Motor neuron (in vitro differentiated cells): ENCODE data around the gene AGO3. TPM values are rescaled to one million over a fixed set of nuclear protein-coding genes. Genes with fewer than 3 reads are reported as not detected.
A peak's percentile ranks its signal among the peaks of the same experiment; 100 is the strongest.

Experiments used
- ATAC-seq, 8 experiments: fragments of 200-7000 bp; cut with Tn5 transposase; replicated peaks in 6 of 8; 2 replicates each; pipeline ENCODE4 v1.8.0; 2021; ENCODE audit warnings: mild to moderate bottlenecking in 8 of 8, moderate library complexity in 8 of 8
- H3K27ac ChIP-seq, 2 donors: fragments of 250-450 bp; sonication (Bioruptor Pico); 2 replicates each; pipeline ENCODE4 v1.9.0; 2021; ENCODE audit warnings: antibody characterized with exemption in 2 of 2, mild to moderate bottlenecking in 2 of 2, moderate library complexity in 1 of 2
- H3K4me1 ChIP-seq, 2 donors: fragments of 250-450 bp; sonication (Bioruptor Pico); replicated peaks in 1 of 2; 2 replicates each; pipeline ENCODE4 v1.6.1; 2021; ENCODE audit warnings: antibody characterized with exemption in 2 of 2, mild to moderate bottlenecking in 2 of 2, moderate library complexity in 1 of 2
- H3K4me3 ChIP-seq, 5 donors: fragments of 250-450 bp; sonication (Bioruptor Pico); 2 replicates each; pipeline ENCODE4 v1.9.0; 2021; ENCODE audit warnings: antibody characterized with exemption in 5 of 5, mild to moderate bottlenecking in 5 of 5, moderate library complexity in 4 of 5
- WGBS, 10 experiments: fragments of 450-650 bp; shearing (Covaris generic); methylation state at CpG; one replicate each; pipeline ENCODE4 v1.0.0; 2022; 5-methylcytosine and 5-hydroxymethylcytosine counted together
- in situ Hi-C, 9 experiments: fragments of 400-800 bp; cut with MboI; loops; one replicate each; pipeline ENCODE4 v1.15.0; 2021; ENCODE audit warnings: low sequenced_read_pairs in 9 of 9, low pct_unique_long_range_greater_than_20kb in 2 of 9; ENCODE audit not compliant: unreplicated experiment in 9 of 9
- total RNA-seq, 8 experiments: library from RNA; unstranded; fragments of 300-600 nt; gene quantifications; 2 replicates each; pipeline versions ENCODE4 v1.2.3 to v1.2.4, GENCODE V29; 2022

AGO3 gene
- total RNA-seq, 8 experiments from 2014 or later: 10.5 to 35.0 (median 16.9) TPM

GRCh38 chr1:36031441-36031840, 100.5 kb downstream of the AGO3 start:
- 86 to 100% (median 94%) methylated on average over 1 to 2 of the region's 2 CpGs; no CpG with 5 or more reads in 1 of the 10 experiments for WGBS, 10 experiments
- no peak for ATAC-seq
- Histone ChIP-seq H3K27ac (no peak overlapping the region), H3K4me1 (no peaks in the 10 kb centered on the region), H3K4me3 (no peak overlapping the region)
- in situ Hi-C loops: no loop called here

- no peak for ATAC-seq
- no peak overlapping the region for H3K4me3 ChIP-seq
- H3K27ac ChIP-seq: no peak overlapping the region
- in situ Hi-C loops: no loop called here
- H3K4me1 ChIP-seq: no peaks in the 10 kb centered on the region
Measured at GRCh38 chr1:36034692-36035091, 103.8 kb downstream of the AGO3 start.

GRCh38 chr1:36035154-36035553, 104.2 kb downstream of the AGO3 start:
- H3K4me1 ChIP-seq: no peaks in the 10 kb centered on the region
- in situ Hi-C loops: no loop called here
- ATAC-seq: no peak
- H3K4me3 ChIP-seq: no peak overlapping the region
- H3K27ac ChIP-seq: no peak overlapping the region
- WGBS, 10 experiments: 84 to 100% (median 95%) methylated on average over 1 to 3 of the region's 3 CpGs; no CpG with 5 or more reads in 2 of the 10 experiments

GRCh38 chr1:36040238-36040637, 109.3 kb downstream of the AGO3 start:
- Histone ChIP-seq H3K4me1 (no peaks in the 10 kb centered on the region), H3K27ac (no peak overlapping the region), H3K4me3 (no peak overlapping the region)
- ATAC-seq: no peak
- 89 to 100% (median 100%) methylated on average over 1 to 2 of the region's 2 CpGs; no CpG with 5 or more reads in 2 of the 10 experiments for WGBS, 10 experiments
- in situ Hi-C loops: no loop called here

GRCh38 chr1:36051821-36052220, 120.9 kb downstream of the AGO3 start:
- no peak for ATAC-seq
- in situ Hi-C loops: no loop called here
- Histone ChIP-seq H3K4me1 (no peaks in the 10 kb centered on the region), H3K4me3 (no peak overlapping the region), H3K27ac (no peak overlapping the region)

- no peak overlapping the region for H3K4me3 ChIP-seq
- no peaks in the 10 kb centered on the region for H3K4me1 ChIP-seq
- no peak for ATAC-seq
- no peak overlapping the region for H3K27ac ChIP-seq
- in situ Hi-C loops: no loop called here
Measured at GRCh38 chr1:36053978-36054377, 123.1 kb downstream of the AGO3 start.

GRCh38 chr1:36055706-36056105, 124.8 kb downstream of the AGO3 start:
- WGBS, 10 experiments: 76 to 100% (median 96%) methylated on average over 3 to 5 of the region's 5 CpGs; no CpG with 5 or more reads in 1 of the 10 experiments
- H3K27ac ChIP-seq: no peak overlapping the region
- no peak for ATAC-seq

GRCh38 chr1:36062315-36062714, 131.4 kb downstream of the AGO3 start:
- in situ Hi-C loops: no loop called here
- 83 to 100% (median 100%) methylated on average over 1 of the region's 1 CpG; no CpG with 5 or more reads in 3 of the 10 experiments for WGBS, 10 experiments

More at GRCh38 chr1:36055706-36056105, 124.8 kb downstream of the AGO3 start:
- H3K4me3 ChIP-seq: no peak overlapping the region
- in situ Hi-C loops: no loop called here
- no peaks in the 10 kb centered on the region for H3K4me1 ChIP-seq

GRCh38 chr1:36067871-36068270, 137.0 kb downstream of the AGO3 start:
- ATAC-seq: no peak
- no peaks in the 10 kb centered on the region for H3K4me1 ChIP-seq
- no peak overlapping the region for H3K27ac ChIP-seq
- in situ Hi-C loops: no loop called here
- H3K4me3 ChIP-seq: no peak overlapping the region

More at GRCh38 chr1:36062315-36062714, 131.4 kb downstream of the AGO3 start:
- H3K4me3 ChIP-seq: no peak overlapping the region
- no peak overlapping the region for H3K27ac ChIP-seq
- no peaks in the 10 kb centered on the region for H3K4me1 ChIP-seq
- ATAC-seq: no peak

GRCh38 chr1:36068866-36069265, 138.0 kb downstream of the AGO3 start:
- in situ Hi-C loops: no loop called here
- Histone ChIP-seq H3K27ac (no peak overlapping the region), H3K4me3 (no peak overlapping the region), H3K4me1 (no peaks in the 10 kb centered on the region)
- 78 to 100% (median 95%) methylated on average over 1 to 2 of the region's 2 CpGs; no CpG with 5 or more reads in 4 of the 10 experiments for WGBS, 10 experiments
- ATAC-seq: no peak

- 55 to 100% (median 80%) methylated on average over 1 to 2 of the region's 2 CpGs; no CpG with 5 or more reads in 5 of the 10 experiments for WGBS, 10 experiments
- H3K27ac ChIP-seq: no peak overlapping the region
- H3K4me3 ChIP-seq: no peak overlapping the region
- no peaks in the 10 kb centered on the region for H3K4me1 ChIP-seq
- ATAC-seq: no peak
- in situ Hi-C loops: no loop called here
Measured at GRCh38 chr1:36070349-36070748, 139.4 kb downstream of the AGO3 start.

GRCh38 chr1:36076979-36077573, 146.2 kb downstream of the AGO3 start:
- ATAC-seq: peak in 3 of 8 experiments; percentile 71 to 98 (median 94)
- H3K4me1 ChIP-seq: no peaks in the 10 kb centered on the region
- no peak overlapping the region for H3K4me3 ChIP-seq
- H3K27ac ChIP-seq: no peak overlapping the region
- in situ Hi-C loops: no loop called here
- 10 to 83% (median 39%) methylated on average over 1 to 4 of the region's 4 CpGs for WGBS, 10 experiments

GRCh38 chr1:36080236-36080635, 149.3 kb downstream of the AGO3 start:
- no peak overlapping the region for H3K27ac ChIP-seq
- no peak for ATAC-seq
- in situ Hi-C loops: no loop called here
- H3K4me1 ChIP-seq: peaks cover 4 to 10% of the 10 kb centered on the region in 2 donors
- no peak overlapping the region for H3K4me3 ChIP-seq
- 0 to 88% (median 69%) methylated on average over 1 to 3 of the region's 3 CpGs; no CpG with 5 or more reads in 1 of the 10 experiments for WGBS, 10 experiments

- in situ Hi-C loops: no loop called here
- no peak for ATAC-seq
- H3K4me1 ChIP-seq: peaks cover 4 to 10% of the 10 kb centered on the region in 2 donors
- 0 to 93% (median 86%) methylated on average over 3 to 6 of the region's 6 CpGs for WGBS, 10 experiments
- H3K4me3 ChIP-seq: no peak overlapping the region
- no peak overlapping the region for H3K27ac ChIP-seq
Measured at GRCh38 chr1:36080801-36081200, 149.9 kb downstream of the AGO3 start.
